GM06990 (cell line): ENCODE data around the gene SLC39A2.

Experiments
- DNase-seq: peaks from one replicate; pipeline ENCODE4 v3.0.0-alpha.2; 2011; ENCODE audit not compliant: insufficient read length; ENCODE audit errors: extremely low read depth
- H3K27me3 ChIP-seq: replicated peaks from 2 replicates; pipeline ENCODE4 v1.6.0; 2011; ENCODE audit warnings: low read length; ENCODE audit not compliant: control insufficient read depth, insufficient read depth
- H3K36me3 ChIP-seq: 2 replicates; pipeline ENCODE4 v1.5.1; 2011; ENCODE audit warnings: low read length; ENCODE audit not compliant: control insufficient read depth, insufficient read depth
- H3K4me3 ChIP-seq: replicated peaks from 2 replicates; pipeline ENCODE4 v1.5.1; 2011; ENCODE audit warnings: low read depth, mild to moderate bottlenecking, control low read depth, low read length
- TF ChIP-seq, protein P1 (sequence below): IDR thresholded peaks from 2 replicates; pipeline ENCODE4 v1.5.1; 2011; ENCODE audit warnings: low read length, control low read depth, mild to moderate bottlenecking, inconsistent platforms; ENCODE audit not compliant: insufficient read depth, poor library complexity, severe bottlenecking

The SLC39A2 gene

GRCh38 chr14:21017528-21018245, 18.6 kb downstream of the SLC39A2 start:
- H3K36me3 ChIP-seq = no peaks in the 10 kb centered on the region
- TF ChIP-seq, protein P1, sequence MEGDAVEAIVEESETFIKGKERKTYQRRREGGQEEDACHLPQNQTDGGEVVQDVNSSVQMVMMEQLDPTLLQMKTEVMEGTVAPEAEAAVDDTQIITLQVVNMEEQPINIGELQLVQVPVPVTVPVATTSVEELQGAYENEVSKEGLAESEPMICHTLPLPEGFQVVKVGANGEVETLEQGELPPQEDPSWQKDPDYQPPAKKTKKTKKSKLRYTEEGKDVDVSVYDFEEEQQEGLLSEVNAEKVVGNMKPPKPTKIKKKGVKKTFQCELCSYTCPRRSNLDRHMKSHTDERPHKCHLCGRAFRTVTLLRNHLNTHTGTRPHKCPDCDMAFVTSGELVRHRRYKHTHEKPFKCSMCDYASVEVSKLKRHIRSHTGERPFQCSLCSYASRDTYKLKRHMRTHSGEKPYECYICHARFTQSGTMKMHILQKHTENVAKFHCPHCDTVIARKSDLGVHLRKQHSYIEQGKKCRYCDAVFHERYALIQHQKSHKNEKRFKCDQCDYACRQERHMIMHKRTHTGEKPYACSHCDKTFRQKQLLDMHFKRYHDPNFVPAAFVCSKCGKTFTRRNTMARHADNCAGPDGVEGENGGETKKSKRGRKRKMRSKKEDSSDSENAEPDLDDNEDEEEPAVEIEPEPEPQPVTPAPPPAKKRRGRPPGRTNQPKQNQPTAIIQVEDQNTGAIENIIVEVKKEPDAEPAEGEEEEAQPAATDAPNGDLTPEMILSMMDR = no peak
- no peaks in the 10 kb centered on the region; the same call in none of the 2 replicates for H3K27me3 ChIP-seq
- no peak for DNase-seq
- H3K4me3 ChIP-seq = no peak overlapping the region

DNA sequence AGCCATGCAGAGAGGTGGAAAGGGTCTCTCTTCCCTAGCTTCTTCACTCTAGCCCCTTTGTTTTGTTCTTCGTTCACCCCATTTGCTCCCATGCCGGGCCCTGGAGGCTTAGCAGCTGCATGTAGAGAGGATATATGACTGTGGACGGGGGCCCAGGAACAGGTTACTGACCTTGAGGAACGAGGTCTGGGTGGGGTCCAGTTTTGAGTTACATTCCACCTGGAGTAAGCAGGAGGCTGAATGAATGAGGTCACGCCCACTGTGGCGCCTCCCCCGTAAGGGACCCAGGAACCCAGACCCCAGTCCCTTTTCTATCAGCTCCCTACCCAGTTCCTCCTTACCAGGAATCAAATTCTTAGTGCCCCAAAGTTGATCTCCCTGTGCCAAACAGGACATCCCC, 19.2 kb downstream of the SLC39A2 start:
- Histone ChIP-seq H3K4me3 (no peak overlapping the region), H3K36me3 (no peaks in the 10 kb centered on the region), H3K27me3 (no peaks in the 10 kb centered on the region; the same call in none of the 2 replicates)
- DNase-seq = no peak
- TF ChIP-seq, protein P1 = no peak

DNA sequence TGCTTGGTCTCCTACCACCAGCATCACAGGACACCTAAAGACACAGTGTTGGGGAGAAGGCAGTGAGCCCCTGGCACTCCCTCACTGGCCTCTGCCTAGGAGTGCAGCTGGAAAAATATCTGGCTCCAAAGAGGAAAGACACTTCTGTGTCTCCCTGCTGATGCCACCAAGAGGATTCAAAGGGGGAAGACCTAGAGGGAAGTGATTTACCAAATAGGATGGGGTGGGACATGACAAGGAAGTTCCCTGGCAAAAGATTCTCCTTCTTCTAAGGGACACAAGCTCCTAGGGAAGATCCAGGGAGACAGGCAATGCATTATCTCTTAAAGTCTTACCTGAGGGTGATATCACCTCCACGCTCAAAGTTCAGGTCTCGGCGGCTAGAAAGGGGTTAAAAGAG, 19.7 kb downstream of the SLC39A2 start:
- DNase-seq = no peak
- H3K4me3 ChIP-seq = no peak overlapping the region
- TF ChIP-seq, protein P1 = no peak
- H3K27me3 ChIP-seq = no peaks in the 10 kb centered on the region; the same call in none of the 2 replicates
- H3K36me3 ChIP-seq = no peaks in the 10 kb centered on the region

DNA sequence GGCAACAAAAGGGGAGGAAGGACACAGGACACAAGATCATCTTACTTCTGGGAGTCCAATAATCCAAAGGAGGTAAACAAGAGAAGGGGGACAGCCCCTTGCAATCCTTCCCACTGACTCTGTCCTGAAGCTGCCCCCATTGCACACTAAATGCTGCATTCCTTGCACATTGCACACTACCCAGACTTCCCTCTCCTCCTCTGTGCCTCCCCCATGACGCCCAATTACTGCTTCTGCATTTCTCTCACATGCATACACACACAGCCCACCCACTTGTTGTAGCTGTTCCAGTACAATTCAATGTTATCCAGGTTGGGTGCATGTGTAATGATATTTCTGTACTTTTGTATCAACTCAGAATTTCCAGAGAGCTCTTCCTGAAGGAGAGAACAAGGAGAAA, 20.3 kb downstream of the SLC39A2 start:
- H3K36me3 ChIP-seq = no peaks in the 10 kb centered on the region
- peaks cover 2% of the 10 kb centered on the region for H3K27me3 ChIP-seq
- no peak overlapping the region for H3K4me3 ChIP-seq
- DNase-seq = no peak
- TF ChIP-seq, protein P1 = no peak

DNA sequence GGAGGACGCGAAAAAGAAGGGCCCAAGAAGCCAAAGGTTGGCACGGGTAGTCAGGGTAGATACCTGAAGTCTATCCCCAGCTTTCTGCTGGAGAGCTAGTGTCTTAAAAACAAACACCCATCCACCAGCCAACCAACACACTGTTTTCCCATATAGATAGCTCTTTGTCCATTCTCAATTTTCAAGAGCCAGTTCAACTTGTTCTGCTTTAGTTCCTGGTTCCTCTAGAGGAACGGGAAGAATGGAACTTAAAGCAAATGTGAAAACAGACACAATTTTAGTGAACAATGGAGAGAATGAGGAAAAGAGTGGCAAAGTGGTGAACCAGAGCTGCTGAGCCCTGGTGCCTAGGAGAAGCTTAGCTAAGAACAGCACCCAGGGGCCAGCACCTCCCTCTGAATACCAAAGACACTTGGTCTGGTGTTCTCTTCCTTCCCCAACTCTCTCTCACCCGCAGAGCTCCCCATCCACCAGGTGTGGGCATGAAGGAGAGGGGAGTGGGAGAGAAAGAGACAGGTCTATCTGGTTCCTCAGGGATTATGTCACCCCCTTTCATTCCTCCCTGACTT, 22.0 kb downstream of the SLC39A2 start:
- TF ChIP-seq, protein P1 = no peak
- peaks cover 2% of the 10 kb centered on the region for H3K27me3 ChIP-seq
- no peaks in the 10 kb centered on the region for H3K36me3 ChIP-seq
- no peak for DNase-seq
- no peak overlapping the region for H3K4me3 ChIP-seq

DNA sequence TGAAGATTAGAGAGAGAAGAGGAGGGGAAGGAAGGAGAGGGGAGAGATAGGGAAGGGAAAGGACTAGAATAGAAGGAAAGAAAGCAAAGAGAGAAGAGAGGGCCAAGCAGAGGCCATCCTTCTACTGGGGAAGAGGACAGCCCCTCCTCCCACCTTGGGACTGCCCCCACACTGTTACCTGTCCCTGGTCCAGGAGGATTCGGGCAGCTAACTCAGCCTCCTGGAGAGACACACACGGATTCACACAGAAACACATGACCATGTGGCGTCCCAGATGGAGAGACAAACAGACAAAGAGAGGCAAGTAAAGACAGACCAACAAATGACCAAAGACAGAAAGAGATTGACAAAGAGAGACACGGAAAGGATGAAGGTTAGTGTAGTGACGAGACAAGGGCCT, 23.6 kb downstream of the SLC39A2 start:
- peaks cover 3% of the 10 kb centered on the region for H3K27me3 ChIP-seq
- no peak overlapping the region for H3K4me3 ChIP-seq
- no peaks in the 10 kb centered on the region for H3K36me3 ChIP-seq
- DNase-seq = no peak
- TF ChIP-seq, protein P1 = no peak
